ENCODE results near the gene PIGU. TPM values are rescaled to one million over a fixed set of nuclear protein-coding genes. Genes with fewer than 3 reads are reported as not detected.

The PIGU gene
- total RNA-seq, result 15.4 and 19.3 TPM in 2 replicates
- 10.0 TPM for total RNA-seq (2013)
- 9.5 and 12.0 TPM in 2 replicates for polyA plus RNA-seq
- 6.9 and 8.8 TPM in 2 replicates for polyA minus RNA-seq

- Histone ChIP-seq H3K4me2 (replicated peaks; ENCODE audit: low read depth, low read length, poor library complexity, severe bottlenecking) (peak within 1 kb of the TSS; percentile 84), H3K27me3 (replicated peaks in 1 of 4; ENCODE audit: control extremely low read depth in 1 of 4, control insufficient read depth in 3 of 4, insufficient read depth in 4 of 4, low read length in 3 of 4) (no peaks in the 10 kb centered on the region), H3K4me1 (ENCODE audit: control insufficient read depth in 2 of 2, insufficient read depth in 2 of 2, low read length in 2 of 2) (peaks cover 11 to 12% of the 10 kb centered on the region in 2 donors), H3K9me3 (ENCODE audit: control extremely low read depth in 1 of 3, control insufficient read depth in 2 of 3, insufficient read depth in 1 of 3, low read length in 2 of 3) (no peaks in the 10 kb centered on the region), H3K79me2 (ENCODE audit: control insufficient read depth, insufficient read depth, low read length) (peaks cover 37% of the 10 kb centered on the region), H3K36me3 (replicated peaks in 1 of 2; ENCODE audit: control extremely low read depth in 1 of 2, control insufficient read depth in 1 of 2, extremely low read depth in 1 of 2, insufficient read depth in 2 of 2, low read length in 1 of 2) (peaks cover 0 to 3% of the 10 kb centered on the region in 2 experiments), H4K20me1 (ENCODE audit: control insufficient read depth, insufficient read depth, low read length, poor library complexity, severe bottlenecking) (no peaks in the 10 kb centered on the region), H3K27ac (ENCODE audit: low read length in 2 of 2) (peak within 1 kb of the TSS; percentile 74 to 86), H3K9ac (ENCODE audit: low read length) (peak within 1 kb of the TSS; percentile 95), H2AFZ (ENCODE audit: insufficient read depth, low read depth, low read length, poor library complexity, severe bottlenecking) (peak within 1 kb of the TSS; percentile 94), H3K4me3 (ENCODE audit: control extremely low read depth in 1 of 5, extremely low read depth in 1 of 5, insufficient read depth in 1 of 5, low read depth in 2 of 5, low read length in 4 of 5) (peak within 1 kb of the TSS; percentile 74 to 96 (median 78))
- DNase-seq (peak; percentile 98), ATAC-seq (ENCODE audit: low read depth) (peak; percentile 93)
- peaks cover 17% of the 10 kb centered on the region for H3K4me1 Mint-ChIP-seq
- under 1% methylated on average over 59 of the region's 64 CpGs for WGBS (ENCODE audit: insufficient coverage)
- ChIA-PET POLR2A (interaction anchor here (0.5 to 2.7 kb wide), 8 partner anchors 21 to 601 kb away, joined by 3 to 10 read pairs (median 6); partner anchors contain the start of genes MMP24OS and TP53INP2), CTCF (interaction anchor here (0.8 to 3.3 kb wide), 4 partner anchors 27 to 115 kb away, joined by 3 to 21 read pairs (median 4); partner anchors contain the start of gene TP53INP2)
- TF ChIP-seq CTCF (IDR thresholded peaks at IDR 0.05) (no peak), EZH2 (IDR thresholded peaks at IDR 0.05; ENCODE audit: borderline replicate concordance, insufficient read depth, low read depth, low read length, poor library complexity, severe bottlenecking) (no peak)
- no peaks in the 10 kb centered on the region for H3K27me3 Mint-ChIP-seq
- H3K9me3 Mint-ChIP-seq (ENCODE audit: insufficient read depth), result no peaks in the 10 kb centered on the region
- intact Hi-C loops (cut with micrococcal nuclease), result loop anchor here (1.0 to 2.0 kb wide), 6 partner anchors 27 to 866 kb away; partner anchors contain the start of genes AHCY, CHMP4B, DYNLRB1 and MAP1LC3A
- H3K4me3 Mint-ChIP-seq, result peak within 1 kb of the TSS; percentile 98
- H3K27ac Mint-ChIP-seq, result peak within 1 kb of the TSS; percentile 95
These were observed at the start of gene PIGU for GRCh38 chr20:34676642-34677373. TSS of gene PIGU (minus strand) at chr20:34677092. CDS start at chr20:34677085, 7 bp downstream.

GRCh38 chr20:34724172-34724571, 47.3 kb upstream of the PIGU start:
- ChIA-PET POLR2A (no interaction called here), CTCF (interaction anchor here (0.7 kb wide), 1 partner anchor 19 kb away, joined by 4 read pairs; no protein-coding TSS in a partner anchor)
- H3K4me3 Mint-ChIP-seq, result no peak overlapping the region
- intact Hi-C loops (cut with micrococcal nuclease), result no loop called here
- H3K27ac Mint-ChIP-seq, result no peak overlapping the region
- Histone ChIP-seq H3K27ac (ENCODE audit: low read length in 2 of 2) (no peak overlapping the region), H3K9me3 (ENCODE audit: control extremely low read depth in 1 of 3, control insufficient read depth in 2 of 3, insufficient read depth in 1 of 3, low read length in 2 of 3) (no peaks in the 10 kb centered on the region), H3K27me3 (replicated peaks in 1 of 4; ENCODE audit: control extremely low read depth in 1 of 4, control insufficient read depth in 3 of 4, insufficient read depth in 4 of 4, low read length in 3 of 4) (no peaks in the 10 kb centered on the region), H3K36me3 (replicated peaks in 1 of 2; ENCODE audit: control extremely low read depth in 1 of 2, control insufficient read depth in 1 of 2, extremely low read depth in 1 of 2, insufficient read depth in 2 of 2, low read length in 1 of 2) (peaks cover 5 to 45% of the 10 kb centered on the region in 2 experiments), H2AFZ (ENCODE audit: insufficient read depth, low read depth, low read length, poor library complexity, severe bottlenecking) (no peak overlapping the region), H3K4me1 (ENCODE audit: control insufficient read depth in 2 of 2, insufficient read depth in 2 of 2, low read length in 2 of 2) (peaks cover 0 to 5% of the 10 kb centered on the region in 2 donors), H3K4me3 (ENCODE audit: control extremely low read depth in 1 of 5, extremely low read depth in 1 of 5, insufficient read depth in 1 of 5, low read depth in 2 of 5, low read length in 4 of 5) (no peak overlapping the region), H4K20me1 (ENCODE audit: control insufficient read depth, insufficient read depth, low read length, poor library complexity, severe bottlenecking) (no peaks in the 10 kb centered on the region), H3K9ac (ENCODE audit: low read length) (no peak overlapping the region), H3K79me2 (ENCODE audit: control insufficient read depth, insufficient read depth, low read length) (no peaks in the 10 kb centered on the region), H3K4me2 (replicated peaks; ENCODE audit: low read depth, low read length, poor library complexity, severe bottlenecking) (no peak overlapping the region)
- peaks cover 13% of the 10 kb centered on the region for H3K4me1 Mint-ChIP-seq
- no peaks in the 10 kb centered on the region for H3K27me3 Mint-ChIP-seq
- ATAC-seq (ENCODE audit: low read depth), result no peak
- no peak for TF ChIP-seq EZH2 (IDR thresholded peaks at IDR 0.05; ENCODE audit: borderline replicate concordance, insufficient read depth, low read depth, low read length, poor library complexity, severe bottlenecking)
- TF ChIP-seq CTCF (IDR thresholded peaks at IDR 0.05), result no peak
- DNase-seq, result no peak
- no peaks in the 10 kb centered on the region for H3K9me3 Mint-ChIP-seq (ENCODE audit: insufficient read depth)
- WGBS (ENCODE audit: insufficient coverage), result 100% methylated on average over 3 of the region's 3 CpGs
